ENCODE data around the gene NKX2-3. TPM values are rescaled to one million over a fixed set of nuclear protein-coding genes. Genes with fewer than 3 reads are reported as not detected.

The NKX2-3 gene
- total RNA-seq, 4 donors from 2014 or later, result 0.54 TPM; not detected in 3

- no peak for ATAC-seq
- no peaks in the 10 kb centered on the region for H3K36me3 ChIP-seq
- no peak overlapping the region for H3K27ac ChIP-seq
- peaks cover 51% of the 10 kb centered on the region for H3K27me3 ChIP-seq
- 6 to 35% methylated on average over 2 of the region's 6 CpGs for WGBS, 2 donors (ENCODE audit: low coverage in 1 of 2)
- H3K4me3 ChIP-seq, result no peak overlapping the region
- TF ChIP-seq POLR2AphosphoS5 (IDR thresholded peaks at IDR 0.05) (no peak), EP300 (IDR thresholded peaks at IDR 0.05) (no peak), POLR2A (IDR thresholded peaks at IDR 0.05) (no peak), CTCF (IDR thresholded peaks at IDR 0.05) (no peak)
- no peaks in the 10 kb centered on the region for H3K4me1 ChIP-seq
- H3K9me3 ChIP-seq, result peaks cover 0 to 26% (median 0%) of the 10 kb centered on the region in 3 donors
Measured at GRCh38 chr10:99497343-99498025, 35.3 kb upstream of the NKX2-3 start.

DNA sequence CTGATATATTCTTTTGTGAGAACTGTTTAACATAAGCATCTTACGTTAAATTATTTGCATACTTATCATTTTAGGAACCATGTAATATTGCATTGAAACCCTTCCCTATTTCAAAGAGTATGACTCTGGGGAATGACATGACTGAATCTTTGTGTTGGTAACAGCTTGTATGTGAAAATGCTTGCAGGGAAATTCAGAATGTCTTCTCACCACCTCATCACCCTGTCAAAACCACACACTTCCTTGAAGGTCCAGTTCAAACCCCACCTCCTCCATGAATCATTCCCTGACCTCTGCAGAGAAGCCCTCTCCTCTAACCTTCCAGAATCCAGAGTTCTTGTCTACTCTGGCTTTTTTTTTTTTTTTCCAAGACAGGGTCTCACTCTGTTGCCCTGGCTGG lies 26.3 kb upstream of the NKX2-3 start:
- no peaks in the 10 kb centered on the region for H3K9me3 ChIP-seq
- H3K4me3 ChIP-seq, result no peak overlapping the region
- H3K4me1 ChIP-seq, result no peaks in the 10 kb centered on the region
- no peak for ATAC-seq
- no peak overlapping the region for H3K27ac ChIP-seq
- H3K27me3 ChIP-seq, result peaks cover 65% of the 10 kb centered on the region
- no peaks in the 10 kb centered on the region for H3K36me3 ChIP-seq
- WGBS, 2 donors (ENCODE audit: low coverage in 1 of 2), result 64 to 75% methylated on average over 1 of the region's 1 CpG
- TF ChIP-seq POLR2AphosphoS5 (IDR thresholded peaks at IDR 0.05) (no peak), EP300 (IDR thresholded peaks at IDR 0.05) (no peak), POLR2A (IDR thresholded peaks at IDR 0.05) (no peak), CTCF (IDR thresholded peaks at IDR 0.05) (no peak)

- Histone ChIP-seq H3K36me3 (no peaks in the 10 kb centered on the region), H3K4me1 (no peaks in the 10 kb centered on the region), H3K9me3 (no peaks in the 10 kb centered on the region), H3K27me3 (peaks cover 60% of the 10 kb centered on the region), H3K4me3 (no peak overlapping the region), H3K27ac (no peak overlapping the region)
- ATAC-seq, result no peak
- TF ChIP-seq CTCF (IDR thresholded peaks at IDR 0.05) (no peak), EP300 (IDR thresholded peaks at IDR 0.05) (no peak), POLR2AphosphoS5 (IDR thresholded peaks at IDR 0.05) (no peak), POLR2A (IDR thresholded peaks at IDR 0.05) (no peak)
Measured at GRCh38 chr10:99507265-99507664, 25.5 kb upstream of the NKX2-3 start.

GRCh38 chr10:99513061-99513460 lies 19.7 kb upstream of the NKX2-3 start:
- no peak overlapping the region for H3K4me3 ChIP-seq
- H3K9me3 ChIP-seq, result no peaks in the 10 kb centered on the region
- ATAC-seq, result no peak
- no peaks in the 10 kb centered on the region for H3K4me1 ChIP-seq
- H3K27me3 ChIP-seq, result peaks cover 86% of the 10 kb centered on the region
- no peak overlapping the region for H3K27ac ChIP-seq
- TF ChIP-seq POLR2A (IDR thresholded peaks at IDR 0.05) (no peak), CTCF (IDR thresholded peaks at IDR 0.05) (no peak), POLR2AphosphoS5 (IDR thresholded peaks at IDR 0.05) (no peak), EP300 (IDR thresholded peaks at IDR 0.05) (no peak)
- H3K36me3 ChIP-seq, result no peaks in the 10 kb centered on the region

- H3K4me3 ChIP-seq, result no peak overlapping the region
- TF ChIP-seq POLR2A (IDR thresholded peaks at IDR 0.05) (no peak), CTCF (IDR thresholded peaks at IDR 0.05) (no peak), EP300 (IDR thresholded peaks at IDR 0.05) (no peak), POLR2AphosphoS5 (IDR thresholded peaks at IDR 0.05) (no peak)
- WGBS, 2 donors (ENCODE audit: low coverage in 1 of 2), result 19 to 37% methylated on average over 3 to 6 of the region's 7 CpGs
Measured at GRCh38 chr10:99519690-99520039, 13.1 kb upstream of the NKX2-3 start.

More at GRCh38 chr10:99519690-99520039, 13.1 kb upstream of the NKX2-3 start:
- H3K9me3 ChIP-seq, result no peaks in the 10 kb centered on the region
- H3K36me3 ChIP-seq, result no peaks in the 10 kb centered on the region
- no peak overlapping the region for H3K27ac ChIP-seq
- peaks cover 0 to 38% (median 8%) of the 10 kb centered on the region in 3 donors for H3K4me1 ChIP-seq
- no peak for ATAC-seq
- peaks cover 97% of the 10 kb centered on the region for H3K27me3 ChIP-seq
